Stimulated activated CD4-positive, alpha-beta T cell treated with anti-CD3 and anti-CD28 coated beads, TNF-alpha, amount 100 ng/mL, for 1 hour (primary cell): ENCODE data around the gene THAP9.
"Not testable (repeated sequence)": the region's sequence is repeated elsewhere in the genome, so short reads cannot be mapped to it uniquely, and the experiment has no call there.

Source experiments
- DNase-seq, 3 donors: peaks; one replicate each; pipeline ENCODE4 v3.0.0-alpha.2; 2020; ENCODE audit warnings: low read depth in 3 of 3, low spot score in 1 of 3

THAP9 gene

GRCh38 chr4:82892467-82892802, 8.1 kb upstream of the THAP9 start:
- no peak for DNase-seq

- DNase-seq: no peak
Observed at GRCh38 chr4:82893942-82894341, 6.6 kb upstream of the THAP9 start.

DNA sequence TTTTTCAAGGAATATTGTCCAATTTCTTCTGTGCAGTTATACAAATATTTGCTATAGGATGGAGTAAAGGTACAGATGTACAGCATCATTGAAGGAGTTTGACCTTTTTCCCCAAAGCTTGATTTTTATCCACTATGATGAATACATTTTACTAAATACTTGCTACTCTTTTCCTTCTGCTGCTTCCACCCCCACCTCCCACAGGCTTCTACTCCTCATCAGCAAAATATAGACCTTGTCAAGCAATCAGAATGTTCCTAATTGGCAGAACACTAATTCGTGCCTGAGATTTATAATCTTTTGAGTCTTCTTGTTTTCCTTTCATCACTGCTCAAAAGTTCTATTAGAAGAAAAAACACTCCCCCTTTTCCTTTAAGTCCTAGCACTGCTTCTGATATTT, 3.8 kb upstream of the THAP9 start:
- DNase-seq: no peak

DNA sequence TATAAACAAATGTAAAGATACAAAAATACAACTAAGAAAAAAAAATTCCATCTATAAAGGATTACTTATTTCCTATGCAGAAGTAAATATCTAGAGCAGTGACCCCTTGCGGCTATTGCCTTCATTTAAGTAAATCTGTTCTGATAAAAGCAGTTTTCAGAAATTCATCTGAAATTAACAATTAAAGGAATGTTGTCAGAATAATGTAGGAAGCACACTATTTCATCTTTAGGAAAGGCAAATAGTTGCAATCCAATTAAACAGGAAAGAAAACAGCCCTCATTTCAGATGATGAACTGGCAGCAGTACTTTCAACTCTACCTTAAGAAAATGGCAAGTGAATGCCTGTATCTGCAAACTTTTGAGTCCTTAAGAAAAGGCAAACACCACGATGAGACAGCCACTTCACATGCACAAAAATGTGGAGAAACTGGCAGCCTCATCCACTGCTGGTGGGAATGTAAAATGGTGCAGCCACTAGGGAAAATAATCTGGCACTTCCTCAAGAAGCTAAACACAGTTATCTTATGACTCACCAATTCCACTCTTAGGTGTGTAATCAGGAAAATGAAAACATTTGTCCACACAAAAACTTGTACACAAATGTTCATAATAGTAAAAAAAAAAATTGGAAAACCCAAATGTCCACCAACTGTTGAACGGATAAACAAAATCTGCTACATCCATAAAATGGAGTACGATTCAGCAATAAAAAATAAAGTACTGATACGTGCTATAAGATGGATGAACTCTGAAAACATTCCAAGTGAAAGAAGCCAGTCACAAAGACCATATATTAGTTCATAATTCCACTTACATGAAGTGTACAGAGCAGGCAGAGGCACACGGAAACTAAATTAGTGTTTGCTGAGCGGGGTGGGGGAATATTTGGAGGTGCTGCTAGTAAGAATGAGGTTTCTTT, 2.0 kb upstream of the THAP9 start:
- no peak for DNase-seq

- no peak for DNase-seq
Observed at GRCh38 chr4:82899374-82900065, 1.0 kb upstream of the THAP9 start.

- DNase-seq: no peak
Observed at GRCh38 chr4:82900066-82900410, 497 bp upstream of the THAP9 start.

GRCh38 chr4:82901183-82901718, 716 bp downstream of the THAP9 start:
- DNase-seq: no peak

DNA sequence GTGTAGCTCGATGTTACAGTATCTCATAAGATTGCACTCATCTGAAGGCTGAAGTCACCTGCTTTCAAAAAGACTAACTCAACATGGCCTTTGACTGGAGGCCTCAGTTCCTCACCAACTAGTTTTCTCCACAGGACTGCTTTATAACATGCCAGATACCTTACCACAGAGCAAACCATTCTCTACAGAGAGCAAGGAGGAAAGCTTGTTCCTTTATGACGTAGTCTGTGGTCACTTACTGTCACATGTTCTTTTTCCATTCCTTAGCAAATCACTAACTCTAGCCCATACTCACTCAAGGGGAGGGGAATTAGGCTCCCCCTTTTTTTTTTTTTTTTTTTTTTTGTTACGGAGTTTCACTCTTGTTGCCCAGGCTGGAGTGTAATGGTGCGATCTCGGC, 3.2 kb downstream of the THAP9 start:
- DNase-seq: no peak

- no peak for DNase-seq
Observed at GRCh38 chr4:82905205-82905604, 4.7 kb downstream of the THAP9 start.

DNA sequence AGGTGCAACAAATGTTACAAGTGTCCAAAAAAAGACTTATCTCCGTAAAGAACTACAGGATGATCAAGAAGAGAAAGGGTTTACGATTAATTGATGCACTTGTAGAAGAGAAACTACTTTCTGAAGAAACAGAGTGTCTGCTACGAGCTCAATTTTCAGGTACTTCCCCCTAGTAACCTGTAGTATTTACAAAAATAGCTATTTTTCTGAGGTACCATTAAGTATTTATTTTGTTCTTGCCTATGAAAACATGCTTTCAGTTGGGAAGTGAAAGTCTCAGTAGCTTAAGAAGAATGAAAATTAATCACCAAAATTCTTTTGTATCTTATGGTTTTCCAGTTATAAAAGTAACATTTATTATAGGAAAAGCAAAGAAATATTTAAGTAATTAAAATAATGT, 5.9 kb downstream of the THAP9 start:
- no peak for DNase-seq

GRCh38 chr4:82909326-82909725, 8.8 kb downstream of the THAP9 start:
- no peak for DNase-seq

DNA sequence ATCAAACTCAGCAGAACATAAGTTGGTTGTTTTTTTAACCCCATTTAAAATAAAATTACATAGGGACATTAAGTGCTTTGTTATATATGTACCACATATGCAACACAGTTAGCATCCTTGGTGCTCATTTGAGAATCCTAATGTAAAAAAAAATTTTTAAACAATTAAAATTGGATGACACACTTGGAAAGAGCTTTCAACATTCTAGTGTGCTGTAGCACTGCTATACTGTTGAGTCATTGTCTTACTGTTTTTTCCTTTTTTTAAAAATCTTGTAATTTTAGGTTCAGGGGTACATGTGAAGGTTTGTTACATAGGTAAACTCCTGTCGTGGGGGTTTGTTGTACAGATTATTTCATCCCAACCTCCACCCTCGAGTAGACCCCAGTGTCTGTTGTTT, 12.8 kb downstream of the THAP9 start:
- DNase-seq: no peak

- not testable (repeated sequence) for DNase-seq
Observed at GRCh38 chr4:82913968-82914367, 13.4 kb downstream of the THAP9 start.

- DNase-seq: no peak
Observed at GRCh38 chr4:82918091-82918490, 17.6 kb downstream of the THAP9 start.

DNA sequence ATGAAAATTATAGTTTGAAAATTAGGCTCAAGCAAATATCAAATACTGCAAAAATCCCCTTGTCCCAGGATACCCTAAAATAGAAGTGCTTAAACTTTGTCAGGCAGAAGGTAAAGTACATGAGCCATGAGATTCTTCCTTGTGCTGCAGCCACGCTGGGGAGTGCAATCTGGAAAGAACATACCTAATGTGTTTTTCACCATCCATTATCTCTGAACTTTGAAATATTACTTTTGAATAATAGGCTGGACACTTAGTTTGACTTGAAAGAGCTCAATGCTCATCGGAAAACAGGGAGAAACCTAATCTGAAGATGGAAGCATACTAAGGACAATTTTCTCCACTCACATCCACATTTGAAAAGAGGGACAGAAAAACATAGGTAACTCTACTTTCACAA, 18.9 kb downstream of the THAP9 start:
- DNase-seq: no peak

DNA sequence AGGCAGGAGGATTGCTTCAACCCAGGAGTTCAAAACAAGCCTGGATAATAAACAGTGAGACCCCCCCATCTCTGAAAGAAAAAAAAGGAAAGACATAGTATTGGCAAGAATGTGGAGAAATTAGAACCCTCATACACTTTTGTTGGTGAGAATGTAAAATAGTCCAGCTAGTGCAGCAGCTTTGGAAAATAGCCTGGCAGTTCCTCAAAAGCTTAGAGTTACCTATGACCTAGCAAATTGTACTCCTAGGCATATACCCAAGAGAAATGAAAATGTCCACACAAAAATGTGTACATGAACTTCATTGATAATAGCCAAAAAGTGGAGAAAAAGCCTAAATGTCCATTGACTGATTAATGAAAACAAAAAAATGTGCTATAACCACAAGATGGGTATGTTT, 21.3 kb downstream of the THAP9 start:
- no peak for DNase-seq

GRCh38 chr4:82930848-82931755, 30.6 kb downstream of the THAP9 start:
- DNase-seq: no peak

DNA sequence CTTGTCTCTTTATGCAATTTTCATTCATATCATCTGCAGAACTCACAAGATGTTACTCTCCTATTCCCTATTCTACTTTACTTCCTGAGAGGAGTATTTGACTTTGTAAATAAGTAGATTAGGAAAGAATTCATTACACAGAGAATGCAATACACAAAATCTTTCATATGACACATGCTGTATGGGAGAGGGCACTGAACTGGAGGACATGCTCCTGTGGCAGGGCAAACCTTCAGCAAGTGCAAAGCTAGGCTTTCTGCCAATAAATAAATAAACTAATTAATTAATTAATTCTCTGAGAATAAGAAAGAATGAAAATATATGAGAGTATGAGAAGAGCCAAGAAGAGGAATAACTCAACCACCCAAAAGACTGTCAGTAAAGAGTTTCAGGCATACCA, 33.9 kb downstream of the THAP9 start:
- DNase-seq: no peak

DNA sequence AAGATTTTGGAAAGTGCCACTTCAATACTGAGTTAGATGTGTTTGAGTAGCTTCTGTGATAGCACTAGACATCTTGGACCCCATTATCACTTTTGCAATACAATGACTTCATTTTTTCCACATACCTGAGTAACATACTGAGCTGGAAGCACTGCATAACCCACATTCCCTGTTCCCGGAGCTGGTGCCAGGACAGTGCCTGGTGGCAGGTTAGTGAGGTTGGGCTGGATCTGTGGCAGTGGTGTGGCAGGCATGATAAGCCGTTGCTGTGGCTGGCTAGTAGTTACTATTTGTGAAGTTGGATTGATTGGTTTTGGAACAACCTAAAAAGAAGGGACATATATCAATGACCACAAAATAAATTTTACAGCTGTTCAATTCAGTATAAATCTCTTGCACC, 38.9 kb downstream of the THAP9 start:
- DNase-seq: no peak

- DNase-seq: no peak
Observed at GRCh38 chr4:82947498-82947897, 47.0 kb downstream of the THAP9 start.

- DNase-seq: no peak
Observed at GRCh38 chr4:82948647-82949204, 48.2 kb downstream of the THAP9 start.
